PFSK-1 (cell line): ENCODE data around the gene CRISPLD2.

Experiments
- FOXP2 ChIP-seq: optimal IDR thresholded peaks from 2 replicates; pipeline ENCODE3; 2011; ENCODE audit warnings: borderline replicate concordance, control low read depth, inconsistent platforms; ENCODE audit not compliant: insufficient read depth; ENCODE audit errors: extremely low read length, extremely low read depth
- POLR2AphosphoS5 ChIP-seq: IDR thresholded peaks from 2 replicates; pipeline ENCODE4 v1.6.1; 2012; ENCODE audit warnings: low read depth, mild to moderate bottlenecking, control low read depth, low read length, moderate library complexity
- REST ChIP-seq, 2 experiments: IDR thresholded peaks; 2 replicates each; pipeline versions ENCODE4 v1.6.1 to v1.8.0; 2011 to 2012; ENCODE audit warnings: low read depth in 2 of 2, low read length in 2 of 2, control low read depth in 1 of 2, inconsistent platforms in 1 of 2, mild to moderate bottlenecking in 1 of 2, moderate library complexity in 1 of 2; ENCODE audit not compliant: insufficient read depth in 1 of 2
- SIN3A ChIP-seq: IDR thresholded peaks from 2 replicates; pipeline ENCODE4 v1.6.1; 2012; ENCODE audit warnings: mild to moderate bottlenecking, low read length, moderate library complexity, borderline replicate concordance; ENCODE audit not compliant: insufficient read depth
- TAF1 ChIP-seq: IDR thresholded peaks from 2 replicates; pipeline ENCODE4 v1.6.1; 2012; ENCODE audit warnings: low read length, control low read depth, borderline replicate concordance; ENCODE audit not compliant: insufficient read depth

The CRISPLD2 gene

DNA sequence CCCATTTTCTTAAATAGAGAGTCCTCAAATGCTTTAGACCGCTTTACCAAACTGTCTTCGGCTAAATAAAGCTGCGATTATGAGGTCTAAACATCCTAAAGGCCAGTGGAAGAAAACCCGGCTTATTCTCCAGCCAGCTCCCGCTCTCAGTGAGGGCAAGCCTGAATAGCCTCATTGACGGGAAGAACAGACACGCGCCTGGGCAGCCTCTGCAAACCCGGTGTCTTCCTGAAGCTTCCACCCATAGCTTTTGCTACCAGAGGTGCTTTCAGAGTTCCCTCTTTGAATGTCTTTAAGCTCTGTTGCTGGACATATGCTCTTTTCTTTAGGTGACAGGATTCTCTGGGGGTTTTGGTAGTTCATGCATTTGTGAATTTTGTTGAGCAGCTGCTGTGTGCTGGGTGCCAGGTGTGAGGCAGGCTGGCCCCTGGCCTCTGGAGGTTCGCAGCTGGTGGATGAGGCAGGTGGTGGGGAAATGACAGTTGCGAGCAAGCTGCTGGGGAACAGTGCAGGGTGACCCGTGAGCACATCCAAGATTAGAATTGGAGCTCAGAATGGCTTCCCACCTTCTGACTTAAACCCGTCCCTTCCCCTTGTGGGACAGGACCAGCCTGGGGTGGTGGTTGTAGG lies 44.7 kb downstream of the CRISPLD2 start:
- TF ChIP-seq SIN3A (no peak), POLR2AphosphoS5 (no peak), REST (IDR thresholded peaks at IDR 0.05; ENCODE audit: insufficient read depth in 1 of 2, low read depth in 2 of 2, low read length in 2 of 2) (no peak), TAF1 (no peak), FOXP2 (no peak)

- TF ChIP-seq FOXP2 (no peak), TAF1 (no peak), REST (IDR thresholded peaks at IDR 0.05; ENCODE audit: insufficient read depth in 1 of 2, low read depth in 2 of 2, low read length in 2 of 2) (no peak), SIN3A (no peak)
These were observed 47.9 kb downstream of the CRISPLD2 start for GRCh38 chr16:84867696-84868095.

DNA sequence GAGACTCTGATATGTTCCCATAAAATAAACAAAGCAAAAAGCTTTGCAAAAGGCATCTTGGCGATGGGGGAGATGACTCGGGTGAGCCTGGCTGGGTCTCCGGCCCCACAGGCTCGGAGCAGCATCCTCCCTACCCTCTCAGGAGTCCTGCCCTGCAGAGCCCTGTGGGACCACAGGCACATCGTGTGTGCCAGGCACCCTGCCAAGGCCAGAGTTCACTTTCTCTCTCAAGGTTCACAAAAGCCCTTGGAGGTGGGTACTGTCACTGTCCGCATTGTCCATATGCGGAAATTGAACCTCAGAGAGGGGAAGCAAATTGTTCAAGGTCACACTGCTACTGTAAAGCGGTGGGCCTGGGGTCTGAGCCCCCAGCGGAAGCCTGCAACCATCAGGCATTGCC lies 48.5 kb downstream of the CRISPLD2 start:
- no peak for TF ChIP-seq TAF1
- TF ChIP-seq POLR2AphosphoS5: no peak
- no peak for TF ChIP-seq SIN3A
- TF ChIP-seq REST (IDR thresholded peaks at IDR 0.05; ENCODE audit: insufficient read depth in 1 of 2, low read depth in 2 of 2, low read length in 2 of 2): no peak

- no peak for TF ChIP-seq FOXP2
- no peak for TF ChIP-seq REST (IDR thresholded peaks at IDR 0.05; ENCODE audit: insufficient read depth in 1 of 2, low read depth in 2 of 2, low read length in 2 of 2)
- no peak for TF ChIP-seq POLR2AphosphoS5
- no peak for TF ChIP-seq TAF1
- TF ChIP-seq SIN3A: no peak
These were observed 49.2 kb downstream of the CRISPLD2 start for GRCh38 chr16:84868829-84869472.

DNA sequence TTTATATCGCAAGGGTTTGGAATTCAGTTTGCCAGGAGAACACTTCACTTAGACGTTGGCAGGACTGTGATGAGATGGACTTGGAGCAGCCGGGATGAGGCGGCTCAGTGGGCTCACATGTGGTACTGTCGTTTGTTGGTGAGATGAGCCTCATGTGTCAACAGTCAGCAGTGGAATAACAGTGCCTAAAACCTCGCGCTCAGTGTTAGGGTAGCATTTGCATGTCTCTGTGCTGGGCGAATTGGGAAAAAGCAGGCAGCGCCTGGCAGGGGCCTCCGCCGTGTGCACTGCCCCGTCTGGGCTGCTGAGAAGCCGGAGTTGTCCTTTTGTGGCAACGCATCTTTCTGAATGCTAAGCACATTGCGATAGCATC lies 49.7 kb downstream of the CRISPLD2 start:
- TF ChIP-seq REST (IDR thresholded peaks at IDR 0.05; ENCODE audit: insufficient read depth in 1 of 2, low read depth in 2 of 2, low read length in 2 of 2): no peak
- TF ChIP-seq TAF1: no peak
- TF ChIP-seq POLR2AphosphoS5: no peak
- TF ChIP-seq SIN3A: no peak
- no peak for TF ChIP-seq FOXP2
